A673 (cell line): ENCODE data around the gene AFAP1. TPM values are rescaled to one million over a fixed set of nuclear protein-coding genes. Genes with fewer than 3 reads are reported as not detected.

ENCODE experiments used
- BruUV-seq: library from RNA; stranded (reverse); fragments of 400-500 nt; replicated peaks from 2 replicates; lab custom pipeline; 2021; lab: Mats Ljungman, UMichigan
- CTCF ChIA-PET: fragments of 300-600 bp; sonication (Branson Sonifier 250); formaldehyde crosslinking; loops from one replicate; lab custom pipeline; 2022; ENCODE audit warnings: antibody characterized with exemption; lab: Charles Lee
- POLR2A ChIA-PET: fragments of 300-600 bp; sonication (Branson Sonifier 250); formaldehyde crosslinking; loops from one replicate; lab custom pipeline; 2022; ENCODE audit warnings: antibody characterized with exemption; ENCODE audit not compliant: low non-redundant PET; lab: Charles Lee
- DNase-seq: peaks from one replicate; pipeline ENCODE4 v3.0.0-alpha.2; 2015; ENCODE audit warnings: low spot score
- H3K27ac ChIP-seq: fragments of 200-600 bp; sonication (generic); 2 replicates; pipeline ENCODE4 v1.5.1; 2016; ENCODE audit warnings: mixed run types, low read depth, mild to moderate bottlenecking, mixed read lengths, antibody characterized with exemption, low read length; ENCODE audit not compliant: poor library complexity, severe bottlenecking
- H3K27me3 ChIP-seq: fragments of 200-600 bp; sonication (generic); replicated peaks from 2 replicates; pipeline ENCODE4 v1.6.1; 2017; ENCODE audit warnings: mixed run types, low read depth, mild to moderate bottlenecking, mixed read lengths, antibody characterized with exemption, low read length; ENCODE audit not compliant: insufficient read depth, poor library complexity
- H3K36me3 ChIP-seq: fragments of 200-600 bp; sonication (generic); 2 replicates; pipeline ENCODE4 v1.6.1; 2016; ENCODE audit warnings: mixed run types, mild to moderate bottlenecking, mixed read lengths, antibody characterized with exemption, low read length; ENCODE audit not compliant: insufficient read depth, poor library complexity, severe bottlenecking
- H3K4me1 ChIP-seq: fragments of 200-600 bp; sonication (generic); 2 replicates; pipeline ENCODE4 v1.6.1; 2017; ENCODE audit warnings: mixed run types, mild to moderate bottlenecking, mixed read lengths, antibody characterized with exemption, low read length; ENCODE audit not compliant: insufficient read depth, poor library complexity, severe bottlenecking
- H3K4me3 ChIP-seq: fragments of 200-600 bp; sonication (generic); 2 replicates; pipeline ENCODE4 v1.5.1; 2016; ENCODE audit warnings: low read depth, mixed run types, mild to moderate bottlenecking, mixed read lengths, low read length; ENCODE audit not compliant: poor library complexity, severe bottlenecking
- H3K9me3 ChIP-seq: fragments of 200-600 bp; sonication (generic); 2 replicates; pipeline ENCODE4 v1.6.1; 2016; ENCODE audit warnings: mixed run types, low read depth, mild to moderate bottlenecking, mixed read lengths, antibody characterized with exemption, low read length; ENCODE audit not compliant: poor library complexity, severe bottlenecking
- CTCF ChIP-seq: fragments of 300-800, 200-600 bp; sonication (generic); conservative IDR thresholded peaks from 2 replicates; pipeline ENCODE4 v1.5.1; 2017; ENCODE audit warnings: low read depth, mild to moderate bottlenecking, antibody characterized with exemption, low read length, moderate library complexity, mixed read lengths
- EZH2 ChIP-seq: fragments of 200-600 bp; sonication (generic); IDR thresholded peaks from 2 replicates; pipeline ENCODE4 v1.6.1; 2017; ENCODE audit warnings: borderline replicate concordance, low read depth, mild to moderate bottlenecking, mixed read lengths, antibody characterized with exemption, low read length; ENCODE audit not compliant: poor library complexity, severe bottlenecking
- intact Hi-C: fragments of 100-400 bp; cut with micrococcal nuclease; formaldehyde crosslinking; loops from one replicate; pipeline ENCODE4 v1.10.0; 2022; ENCODE audit not compliant: unreplicated experiment
- total RNA-seq: library from RNA; stranded (reverse); gene quantifications from 2 replicates; pipeline ENCODE4 v1.2.3, GENCODE V29; 2021

Gene AFAP1
- total RNA-seq, 1 experiment from 2014 or later, result 42.6 TPM

DNA sequence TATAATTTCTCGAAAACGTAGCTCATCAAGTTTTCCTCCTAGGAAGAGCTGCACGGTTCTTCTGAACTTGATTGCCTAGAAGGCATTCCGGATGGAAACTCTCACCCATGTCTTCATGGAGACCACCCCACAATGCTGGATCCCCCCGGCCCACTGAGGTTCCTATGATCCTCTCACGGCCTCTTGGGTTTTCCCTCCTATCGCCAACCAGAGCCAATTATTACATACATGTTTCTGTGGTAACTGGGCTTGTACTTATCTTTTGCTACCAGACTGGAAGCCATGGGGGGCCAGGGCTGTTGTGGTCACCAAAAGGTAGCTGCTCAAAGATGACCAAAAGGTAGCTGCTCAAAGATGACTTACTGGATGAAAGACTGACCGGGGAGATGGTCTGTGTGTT lies 131.5 kb downstream of the AFAP1 start:
- TF ChIP-seq EZH2 (no peak), CTCF (no peak)
- H3K9me3 ChIP-seq, result no peaks in the 10 kb centered on the region
- H3K27me3 ChIP-seq, result no peaks in the 10 kb centered on the region
- H3K36me3 ChIP-seq, result peaks cover 17% of the 10 kb centered on the region
- DNase-seq, result no peak
- no peak overlapping the region for H3K4me3 ChIP-seq
- no TSS peak for BruUV-seq
- intact Hi-C loops, result no loop called here
- no peak overlapping the region for H3K27ac ChIP-seq
- CTCF ChIA-PET, result interaction anchor here (0.6 kb wide), 1 partner anchor 113 kb away, joined by 11 read pairs; no protein-coding TSS in a partner anchor
- H3K4me1 ChIP-seq, result peaks cover 34% of the 10 kb centered on the region
- POLR2A ChIA-PET, result no interaction called here

- Histone ChIP-seq H3K9me3 (no peaks in the 10 kb centered on the region), H3K27ac (peak overlapping the region; percentile 62), H3K4me1 (peaks cover 34% of the 10 kb centered on the region), H3K27me3 (no peaks in the 10 kb centered on the region), H3K36me3 (peaks cover 17% of the 10 kb centered on the region), H3K4me3 (no peak overlapping the region)
- intact Hi-C loops, result no loop called here
- POLR2A ChIA-PET, result no interaction called here
- CTCF ChIA-PET, result no interaction called here
- no TSS peak for BruUV-seq
- TF ChIP-seq EZH2, result no peak
- TF ChIP-seq CTCF, result no peak
- DNase-seq, result peak; percentile 44
Measured at GRCh38 chr4:7807351-7807921, 132.2 kb downstream of the AFAP1 start.

GRCh38 chr4:7806338-7807090 lies 133.1 kb downstream of the AFAP1 start:
- Histone ChIP-seq H3K4me1 (peaks cover 34% of the 10 kb centered on the region), H3K4me3 (no peak overlapping the region), H3K27ac (peak overlapping the region; percentile 62), H3K9me3 (no peaks in the 10 kb centered on the region), H3K36me3 (peaks cover 17% of the 10 kb centered on the region), H3K27me3 (no peaks in the 10 kb centered on the region)
- ChIA-PET CTCF (no interaction called here), POLR2A (no interaction called here)
- intact Hi-C loops, result no loop called here
- no TSS peak for BruUV-seq
- DNase-seq, result no peak
- TF ChIP-seq CTCF (no peak), EZH2 (no peak)
